Stomach (tissue), 9 donors: ENCODE measurements around the gene EBF3. TPM values are rescaled to one million over a fixed set of nuclear protein-coding genes. Genes with fewer than 3 reads are reported as not detected.

Source experiments
- DNase-seq, 2 donors: peaks; one replicate each; pipeline versions ENCODE4 v3.0.0 to v3.0.0-alpha.2; 2013 to 2019
- H3K27ac ChIP-seq, 5 donors: fragments of 200-600 bp in 4 of 5; sonication (generic) in 4 of 5; one replicate each; pipeline ENCODE4 v1.5.1; 2013 to 2019; ENCODE audit warnings: mild to moderate bottlenecking in 1 of 5, moderate library complexity in 1 of 5
- H3K27me3 ChIP-seq, 3 donors: fragments of 200-600 bp; sonication (generic); one replicate each; pipeline ENCODE4 v1.5.1; 2017 to 2019; ENCODE audit warnings: mixed run types in 1 of 3
- H3K36me3 ChIP-seq, 4 donors: fragments of 200-600 bp; sonication (generic); 1 replicate in 3 of 4; 2 replicates in 1 of 4; pipeline ENCODE4 v1.5.1; 2016 to 2019
- H3K4me1 ChIP-seq, 4 donors: fragments of 200-600 bp; sonication (generic); one replicate each; pipeline ENCODE4 v1.5.1; 2016 to 2019
- H3K4me3 ChIP-seq, 4 donors: fragments of 200-600 bp; sonication (generic) in 3 of 4; one replicate each; pipeline ENCODE4 v1.5.1; 2016 to 2019; ENCODE audit warnings: mild to moderate bottlenecking in 1 of 4
- H3K9me3 ChIP-seq, 4 donors: fragments of 200-600 bp; sonication (generic); one replicate each; pipeline ENCODE4 v1.5.1; 2016 to 2019
- EP300 ChIP-seq: sonication (generic); formaldehyde crosslinking; IDR thresholded peaks from one replicate; pipeline ENCODE4 v1.6.1; 2017; ENCODE audit warnings: antibody characterized with exemption
- POLR2A ChIP-seq, 4 donors: fragments of 450-650 bp; IDR thresholded peaks; one replicate each; pipeline ENCODE4 v1.6.1; 2016; ENCODE audit warnings: antibody characterized with exemption in 4 of 4, control low read depth in 2 of 4, mild to moderate bottlenecking in 1 of 4, moderate library complexity in 1 of 4
- POLR2AphosphoS5 ChIP-seq, 3 donors: sonication (generic); formaldehyde crosslinking; IDR thresholded peaks; one replicate each; pipeline ENCODE4 v1.6.1; 2016; ENCODE audit warnings: antibody characterized with exemption in 3 of 3
- WGBS, 5 donors: extraction: QIAGEN DNeasy Blood & Tissue Kit in 3 of 5; methylation state at CpG; one replicate each; pipeline versions ENCODE4 v1.1.5 to v1.1.7; 2013 to 2018; 5-methylcytosine and 5-hydroxymethylcytosine counted together
- intact Hi-C: fragments of 100-400 bp; cut with DNase I; formaldehyde crosslinking; loops from one replicate; pipeline ENCODE4 v1.15.1; 2023; ENCODE audit warnings: low total_unique reads
- polyA plus RNA-seq, 3 donors: library from polyadenylated mRNA; stranded (reverse); fragments of 200-250 nt; gene quantifications; one replicate each; pipeline ENCODE4 v1.2.3, GENCODE V29; 2013
- total RNA-seq, 5 donors: library from RNA; depleted of rRNA; stranded (reverse); fragments of >200 nt; gene quantifications; one replicate each; pipeline versions ENCODE4 v1.1.0 to v1.2.3, GENCODE V29; 2014 to 2016
- TF ChIP-seq, protein P1 (sequence below), 7 experiments: fragments of 450-650 bp in 4 of 7; fragments of 200-600 bp in 3 of 7; sonication (generic) in 3 of 7; IDR thresholded peaks; one replicate each; pipeline ENCODE4 v1.5.1; 2016 to 2019; ENCODE audit warnings: antibody characterized with exemption in 7 of 7, control low read depth in 2 of 7, mild to moderate bottlenecking in 1 of 7
- donor health status: healthy with polysubstance abuse.
- donor health status: Bipolar disorder and iron deficiency.
- donor health status: healthy.

EBF3 gene
- total and polyA plus RNA-seq, 8 donors, result 0.19 to 7.3 (median 0.58) TPM; not detected in 3

DNA sequence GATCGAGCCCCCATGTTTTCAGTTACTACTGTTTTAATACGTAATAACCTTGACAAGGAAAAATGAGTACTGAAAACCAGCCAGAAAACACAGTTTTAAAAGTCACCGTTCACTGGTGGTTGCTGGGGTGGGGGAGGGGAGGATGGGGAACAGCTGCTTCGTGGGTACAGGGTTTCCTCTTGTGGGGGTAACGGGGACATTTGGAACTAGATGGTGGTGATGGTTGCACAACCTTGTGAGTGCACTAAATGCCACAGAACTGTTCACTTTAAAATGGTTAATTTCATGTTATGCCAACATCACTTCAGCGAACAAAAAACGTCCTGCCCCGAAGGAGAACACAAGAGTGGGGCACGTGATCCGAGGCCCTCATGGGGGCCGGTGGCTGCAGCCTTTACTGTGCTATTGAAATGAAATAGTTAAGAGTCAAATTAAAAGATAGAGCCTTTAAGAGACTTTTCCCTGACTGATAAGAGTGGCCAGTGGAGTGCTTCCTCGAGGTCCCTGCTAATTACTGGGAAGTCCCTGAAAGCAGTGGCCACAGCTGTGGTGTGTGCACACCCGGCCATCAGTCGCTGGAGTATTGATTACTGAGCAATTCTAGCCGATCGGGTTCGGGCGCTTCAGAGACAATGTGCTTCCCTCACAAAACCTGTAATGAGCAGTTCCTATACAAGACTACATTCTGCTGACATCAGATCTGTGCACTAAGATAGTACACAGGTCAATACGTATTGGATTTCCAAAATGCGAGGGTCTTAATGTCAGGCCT lies 80.3 kb downstream of the EBF3 start:
- Histone ChIP-seq H3K27ac (no peak overlapping the region), H3K27me3 (peaks cover 0 to 42% (median 3%) of the 10 kb centered on the region in 3 donors), H3K9me3 (no peaks in the 10 kb centered on the region), H3K36me3 (no peaks in the 10 kb centered on the region), H3K4me3 (no peak overlapping the region), H3K4me1 (no peaks in the 10 kb centered on the region)
- TF ChIP-seq, protein P1, sequence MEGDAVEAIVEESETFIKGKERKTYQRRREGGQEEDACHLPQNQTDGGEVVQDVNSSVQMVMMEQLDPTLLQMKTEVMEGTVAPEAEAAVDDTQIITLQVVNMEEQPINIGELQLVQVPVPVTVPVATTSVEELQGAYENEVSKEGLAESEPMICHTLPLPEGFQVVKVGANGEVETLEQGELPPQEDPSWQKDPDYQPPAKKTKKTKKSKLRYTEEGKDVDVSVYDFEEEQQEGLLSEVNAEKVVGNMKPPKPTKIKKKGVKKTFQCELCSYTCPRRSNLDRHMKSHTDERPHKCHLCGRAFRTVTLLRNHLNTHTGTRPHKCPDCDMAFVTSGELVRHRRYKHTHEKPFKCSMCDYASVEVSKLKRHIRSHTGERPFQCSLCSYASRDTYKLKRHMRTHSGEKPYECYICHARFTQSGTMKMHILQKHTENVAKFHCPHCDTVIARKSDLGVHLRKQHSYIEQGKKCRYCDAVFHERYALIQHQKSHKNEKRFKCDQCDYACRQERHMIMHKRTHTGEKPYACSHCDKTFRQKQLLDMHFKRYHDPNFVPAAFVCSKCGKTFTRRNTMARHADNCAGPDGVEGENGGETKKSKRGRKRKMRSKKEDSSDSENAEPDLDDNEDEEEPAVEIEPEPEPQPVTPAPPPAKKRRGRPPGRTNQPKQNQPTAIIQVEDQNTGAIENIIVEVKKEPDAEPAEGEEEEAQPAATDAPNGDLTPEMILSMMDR (IDR thresholded peaks at IDR 0.05), result no peak
- TF ChIP-seq POLR2A (IDR thresholded peaks at IDR 0.05) (no peak), EP300 (no peak), POLR2AphosphoS5 (IDR thresholded peaks at IDR 0.05) (no peak)
- no peak for DNase-seq
- intact Hi-C loops, result no loop called here
- 40 to 54% (median 46%) methylated on average over 20 of the region's 20 CpGs for WGBS, 5 donors

DNA sequence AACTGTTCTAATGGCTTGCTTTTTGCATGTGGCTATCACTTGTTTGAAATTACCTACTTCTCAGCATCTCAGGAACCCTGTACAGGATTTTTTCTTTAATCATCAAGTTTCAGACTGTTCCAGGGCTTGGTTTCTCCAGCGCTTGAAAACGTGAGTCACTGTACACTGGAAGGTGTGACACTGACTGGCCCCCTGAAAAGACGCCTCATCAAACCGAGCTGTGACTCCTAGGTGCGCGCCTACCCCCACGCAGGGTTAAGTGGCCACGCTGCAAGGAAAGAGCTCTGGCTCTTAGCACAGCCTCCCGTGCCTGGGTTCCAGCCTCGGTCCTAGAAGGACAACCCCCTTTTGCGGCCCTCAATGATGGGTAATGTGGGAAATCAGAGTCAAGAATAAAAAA lies 81.0 kb downstream of the EBF3 start:
- no peak for DNase-seq
- TF ChIP-seq EP300 (no peak), POLR2A (IDR thresholded peaks at IDR 0.05) (no peak), POLR2AphosphoS5 (IDR thresholded peaks at IDR 0.05) (no peak)
- TF ChIP-seq, protein P1 (IDR thresholded peaks at IDR 0.05), result no peak
- Histone ChIP-seq H3K9me3 (no peaks in the 10 kb centered on the region), H3K36me3 (no peaks in the 10 kb centered on the region), H3K4me1 (no peaks in the 10 kb centered on the region), H3K27ac (no peak overlapping the region), H3K4me3 (no peak overlapping the region), H3K27me3 (peaks cover 0 to 42% (median 3%) of the 10 kb centered on the region in 3 donors)
- intact Hi-C loops, result no loop called here
- 81 to 90% (median 84%) methylated on average over 11 of the region's 11 CpGs for WGBS, 5 donors

DNA sequence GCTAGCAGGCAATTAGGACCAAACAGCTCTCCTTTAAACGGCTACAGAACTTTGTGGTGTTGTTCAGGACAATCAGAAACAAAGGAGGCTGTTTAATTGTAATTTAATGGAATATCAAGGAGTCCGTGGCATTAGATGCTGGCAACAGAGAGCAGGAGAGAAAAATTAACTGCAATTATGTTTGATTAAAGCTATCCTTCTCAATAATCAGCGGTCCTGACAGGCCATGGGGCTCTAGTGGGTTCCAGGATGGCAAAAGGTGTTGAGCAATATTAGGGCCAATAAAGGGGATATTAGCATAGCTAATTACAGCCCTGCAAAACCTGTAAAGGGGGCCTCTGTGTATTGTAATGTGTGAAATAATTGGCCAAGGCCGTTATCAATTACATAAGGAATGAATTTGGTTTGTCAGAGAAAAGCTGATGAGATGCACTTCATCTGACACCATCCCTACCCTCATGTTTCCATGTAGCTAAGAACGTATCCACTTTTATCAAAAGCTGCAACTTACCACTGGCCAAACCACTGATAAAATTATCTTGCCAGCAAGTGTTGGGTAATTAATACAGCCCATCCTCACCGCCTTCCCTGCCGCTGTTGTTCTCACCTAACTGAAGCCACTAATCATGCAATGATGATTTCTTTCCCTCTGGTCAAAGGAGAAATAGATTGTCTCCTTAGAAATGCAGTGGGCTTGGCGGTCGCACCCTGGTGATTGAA lies 81.6 kb downstream of the EBF3 start:
- H3K4me3 ChIP-seq, result no peak overlapping the region
- TF ChIP-seq, protein P1 (IDR thresholded peaks at IDR 0.05), result no peak
- TF ChIP-seq EP300 (no peak), POLR2AphosphoS5 (IDR thresholded peaks at IDR 0.05) (no peak), POLR2A (IDR thresholded peaks at IDR 0.05) (no peak)
- H3K4me1 ChIP-seq, result no peaks in the 10 kb centered on the region
- H3K36me3 ChIP-seq, result no peaks in the 10 kb centered on the region
- 68 to 75% (median 72%) methylated on average over 9 of the region's 9 CpGs for WGBS, 5 donors
- H3K27me3 ChIP-seq, result peaks cover 0 to 42% (median 3%) of the 10 kb centered on the region in 3 donors
- no peak overlapping the region for H3K27ac ChIP-seq
- intact Hi-C loops, result no loop called here
- DNase-seq, result no peak
- no peaks in the 10 kb centered on the region for H3K9me3 ChIP-seq

DNA sequence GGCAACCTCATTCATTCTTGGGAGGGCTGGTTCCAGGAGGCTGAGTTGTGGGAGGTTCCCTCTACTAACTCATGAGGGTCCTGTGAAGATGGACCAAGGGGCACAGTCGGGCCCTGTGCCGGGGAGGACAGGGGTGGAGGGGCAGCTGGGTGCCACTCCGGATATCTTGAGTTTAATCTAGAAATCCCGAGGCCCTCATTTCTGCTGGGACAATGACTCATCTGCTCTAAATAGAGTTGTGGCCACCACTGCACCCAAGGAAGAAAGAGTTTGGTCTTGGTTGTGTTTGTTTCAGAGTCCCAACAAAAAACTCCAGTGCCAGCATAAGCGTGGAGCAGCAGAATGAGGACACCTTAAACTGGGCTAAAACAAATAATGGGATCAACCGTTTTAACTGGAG lies 82.4 kb downstream of the EBF3 start:
- no peaks in the 10 kb centered on the region for H3K9me3 ChIP-seq
- H3K4me1 ChIP-seq, result no peaks in the 10 kb centered on the region
- H3K27me3 ChIP-seq, result peaks cover 0 to 39% (median 3%) of the 10 kb centered on the region in 3 donors
- no peak overlapping the region for H3K27ac ChIP-seq
- 49 to 67% (median 60%) methylated on average over 6 of the region's 6 CpGs for WGBS, 5 donors
- DNase-seq, result no peak
- intact Hi-C loops, result no loop called here
- TF ChIP-seq, protein P1 (IDR thresholded peaks at IDR 0.05), result no peak
- no peak for TF ChIP-seq POLR2A (IDR thresholded peaks at IDR 0.05)
- no peak for TF ChIP-seq POLR2AphosphoS5 (IDR thresholded peaks at IDR 0.05)
- TF ChIP-seq EP300, result no peak
- H3K4me3 ChIP-seq, result no peak overlapping the region
- no peaks in the 10 kb centered on the region for H3K36me3 ChIP-seq
